CD8-positive, alpha-beta memory T cell (primary cell): ENCODE measurements around the gene SLC22A7. TPM values are rescaled to one million over a fixed set of nuclear protein-coding genes. Genes with fewer than 3 reads are reported as not detected.

Source experiments
- CTCF ChIA-PET: fragments of 350-600 bp; sonication (Branson Sonifier 250); formaldehyde crosslinking; loops from one replicate; lab custom pipeline; 2021; ENCODE audit warnings: antibody characterized with exemption; lab: Charles Lee
- POLR2A ChIA-PET: fragments of 350-600 bp; sonication (Branson Sonifier 250); formaldehyde crosslinking; loops from one replicate; lab custom pipeline; 2021; ENCODE audit warnings: antibody characterized with exemption; lab: Charles Lee
- DNase-seq, 5 donors: peaks; one replicate each; pipeline versions ENCODE4 v3.0.0 to v3.0.0-alpha.2; 2020 to 2022; ENCODE audit warnings: mixed read lengths in 1 of 5
- H3K27ac ChIP-seq: one replicate; pipeline ENCODE4 v1.7.0; 2013; ENCODE audit warnings: low read depth, mild to moderate bottlenecking, low read length, moderate library complexity
- H3K27me3 ChIP-seq: 2 replicates; pipeline ENCODE4 v1.7.0; 2013; ENCODE audit warnings: low read length, mild to moderate bottlenecking; ENCODE audit not compliant: insufficient read depth, poor library complexity, severe bottlenecking
- H3K36me3 ChIP-seq: 2 replicates; pipeline ENCODE4 v1.7.0; 2013; ENCODE audit warnings: mild to moderate bottlenecking, low read length, moderate library complexity; ENCODE audit not compliant: insufficient read depth
- H3K4me1 ChIP-seq: 2 replicates; pipeline ENCODE4 v1.7.0; 2013; ENCODE audit warnings: mild to moderate bottlenecking, low read length, moderate library complexity; ENCODE audit not compliant: insufficient read depth
- H3K4me3 ChIP-seq: 2 replicates; pipeline ENCODE4 v1.7.0; 2013; ENCODE audit warnings: mild to moderate bottlenecking, low read length
- H3K9me3 ChIP-seq: 2 replicates; pipeline ENCODE4 v1.7.0; 2013; ENCODE audit warnings: mild to moderate bottlenecking, low read length
- H3K27ac Mint-ChIP-seq, 8 donors: one replicate each; pipeline ENCODE4 v1.8.0; 2020 to 2021; ENCODE audit warnings: mixed read lengths in 8 of 8, mild to moderate bottlenecking in 6 of 8, inconsistent platforms in 3 of 8, moderate library complexity in 3 of 8
- H3K27me3 Mint-ChIP-seq, 2 donors: one replicate each; pipeline ENCODE4 v1.8.0; 2020 to 2021; ENCODE audit warnings: mixed read lengths in 2 of 2, mild to moderate bottlenecking in 1 of 2, moderate library complexity in 1 of 2
- H3K36me3 Mint-ChIP-seq, 3 donors: one replicate each; pipeline ENCODE4 v1.8.0; 2020 to 2021; ENCODE audit warnings: mixed read lengths in 3 of 3, inconsistent platforms in 1 of 3, mild to moderate bottlenecking in 1 of 3
- H3K4me1 Mint-ChIP-seq, 3 donors: one replicate each; pipeline ENCODE4 v1.8.0; 2020 to 2021; ENCODE audit warnings: mixed read lengths in 3 of 3, inconsistent platforms in 1 of 3, mild to moderate bottlenecking in 1 of 3
- H3K4me3 Mint-ChIP-seq, 7 donors: one replicate each; pipeline ENCODE4 v1.8.0; 2020 to 2021; ENCODE audit warnings: mixed read lengths in 7 of 7, mild to moderate bottlenecking in 6 of 7, moderate library complexity in 4 of 7, inconsistent platforms in 2 of 7
- H3K9me3 Mint-ChIP-seq, 5 donors: one replicate each; pipeline ENCODE4 v1.8.0; 2020 to 2022; ENCODE audit warnings: mixed read lengths in 5 of 5, mild to moderate bottlenecking in 3 of 5, moderate library complexity in 2 of 5, inconsistent platforms in 1 of 5
- polyA plus RNA-seq: library from polyadenylated mRNA; unstranded; fragments of 300-500 nt; fragmentation: Illumina TruSeq; gene quantifications from one replicate; pipeline ENCODE4 v1.2.3, GENCODE V29; 2021
- total RNA-seq, 2 experiments: library from RNA; stranded (reverse); gene quantifications; one replicate each; pipeline ENCODE4 v1.2.3, GENCODE V29; 2021

SLC22A7 gene
- total and polyA plus RNA-seq, 3 experiments from 2014 or later = not detected

DNA sequence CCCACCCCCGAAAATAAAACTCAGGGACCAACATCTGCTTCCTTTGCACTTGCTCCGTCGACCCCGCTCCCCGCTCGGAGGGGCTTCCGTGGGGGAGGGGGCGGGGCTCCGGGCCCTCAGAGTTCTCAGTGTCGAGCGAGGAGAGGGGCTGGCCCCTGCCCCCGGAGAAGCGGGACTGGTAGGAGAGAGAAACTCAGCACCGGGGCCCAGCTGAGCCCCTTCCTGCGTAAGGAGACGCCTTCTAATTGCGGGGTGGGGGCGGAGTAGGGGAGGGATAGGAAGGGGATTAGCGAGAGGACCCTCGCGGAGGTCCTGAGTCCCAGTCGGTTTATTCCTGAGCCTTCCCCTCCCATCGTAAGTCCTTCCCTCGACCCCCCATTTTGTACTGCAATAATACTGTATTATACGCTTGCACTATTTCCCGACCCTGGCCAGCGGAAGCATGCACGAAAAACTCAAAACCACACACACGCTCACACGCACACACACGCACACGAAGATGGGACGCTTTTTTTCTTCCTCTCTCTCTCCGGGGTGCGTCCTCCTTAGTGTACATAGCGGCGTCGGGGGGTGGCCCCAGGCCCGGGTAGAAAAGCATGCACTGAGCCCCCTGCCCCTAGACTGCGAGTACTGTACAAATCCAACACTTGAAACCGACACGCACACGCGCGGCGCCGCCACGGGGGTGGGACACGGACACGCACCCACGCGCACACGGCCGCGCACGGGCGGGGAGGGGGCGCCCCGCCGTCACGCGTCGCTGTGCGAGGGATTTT is 22.1 kb upstream of the SLC22A7 start:
- POLR2A ChIA-PET = interaction anchor here (0.6 to 1.3 kb wide), 3 partner anchors 11 to 119 kb away, joined by 3 to 5 read pairs (median 3); no protein-coding TSS in a partner anchor
- Histone ChIP-seq H3K36me3 (no peaks in the 10 kb centered on the region), H3K27me3 (peaks cover 18% of the 10 kb centered on the region), H3K4me3 (peak overlapping the region; percentile 66), H3K27ac (no peak overlapping the region), H3K9me3 (no peaks in the 10 kb centered on the region), H3K4me1 (peaks cover 11% of the 10 kb centered on the region)
- CTCF ChIA-PET = interaction anchor here (1.1 kb wide), 1 partner anchor 122 kb away, joined by 3 read pairs; no protein-coding TSS in a partner anchor
- Mint-ChIP-seq H3K4me1 (peaks cover 6 to 19% (median 7%) of the 10 kb centered on the region in 3 donors), H3K4me3 (peak overlapping the region; percentile 64 to 85 (median 80)), H3K9me3 (no peaks in the 10 kb centered on the region), H3K27ac (peak overlapping the region in 7 of 8 donors; percentile 9 to 66 (median 18)), H3K36me3 (no peaks in the 10 kb centered on the region), H3K27me3 (peaks cover 15 to 47% of the 10 kb centered on the region in 2 donors)
- peak in 3 of 5 donors; percentile 41 to 63 (median 59) for DNase-seq

DNA sequence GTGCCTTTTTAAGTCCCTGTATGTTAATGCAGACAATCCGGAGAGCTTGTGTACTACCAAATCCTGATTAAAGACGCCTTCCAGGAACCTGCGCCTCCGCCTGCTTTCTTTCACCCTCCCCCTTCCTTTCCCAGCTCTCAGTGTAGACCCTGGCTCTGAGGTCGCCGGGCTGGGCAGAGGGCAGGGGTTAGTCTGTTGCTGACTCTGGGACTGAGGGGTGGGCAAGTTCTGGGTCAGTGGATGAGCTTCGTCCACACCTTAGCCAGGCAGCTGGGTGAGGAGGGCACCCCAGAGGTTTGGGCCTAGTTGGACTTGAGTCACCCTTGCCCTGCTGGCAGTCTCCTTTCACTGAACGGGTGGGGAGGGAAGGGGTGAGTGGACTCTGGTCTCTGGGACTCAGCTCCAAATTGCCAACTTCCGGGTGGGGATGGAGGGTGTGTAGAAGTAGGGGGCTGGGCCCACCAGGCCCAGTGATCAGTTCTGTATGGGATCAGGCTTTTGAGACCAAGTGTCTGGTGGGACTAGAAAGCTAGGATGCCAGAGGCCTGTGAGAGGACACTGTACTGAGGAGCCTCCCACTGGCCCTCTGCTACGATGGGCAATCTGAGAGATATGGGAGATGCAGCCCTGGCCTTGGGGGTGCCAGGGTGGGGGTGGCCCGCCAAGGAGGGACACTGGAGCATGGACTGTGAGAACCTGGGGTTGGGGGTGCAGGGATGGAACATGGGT is 21.3 kb upstream of the SLC22A7 start:
- H3K4me3 Mint-ChIP-seq = peak overlapping the region in 6 of 7 donors; percentile 15 to 76 (median 50)
- peaks cover 6 to 19% (median 7%) of the 10 kb centered on the region in 3 donors for H3K4me1 Mint-ChIP-seq

DNA sequence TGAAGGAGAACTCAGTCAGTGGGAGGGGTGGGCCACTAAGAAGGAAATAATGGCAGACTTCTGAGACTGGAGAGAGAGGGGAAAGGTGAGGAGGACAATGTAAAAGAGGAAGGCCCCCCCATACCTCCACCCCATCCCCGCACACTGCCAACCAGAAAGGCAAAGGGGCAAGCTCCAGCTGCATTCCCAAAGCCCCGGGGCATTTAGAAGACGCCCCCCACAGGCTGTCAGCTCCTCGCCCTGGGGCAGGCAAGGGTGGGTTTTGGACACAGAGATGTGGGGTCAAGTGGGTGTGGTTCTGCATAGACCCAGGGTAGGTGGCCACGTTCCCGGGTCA is 20.8 kb upstream of the SLC22A7 start:
- H3K36me3 Mint-ChIP-seq = peaks cover 0 to 2% (median 0%) of the 10 kb centered on the region in 3 donors
- no peak overlapping the region for H3K27ac Mint-ChIP-seq
- H3K9me3 Mint-ChIP-seq = no peaks in the 10 kb centered on the region
- Histone ChIP-seq H3K27me3 (peaks cover 18% of the 10 kb centered on the region), H3K36me3 (no peaks in the 10 kb centered on the region), H3K4me3 (no peak overlapping the region), H3K27ac (no peak overlapping the region), H3K4me1 (peaks cover 11% of the 10 kb centered on the region), H3K9me3 (no peaks in the 10 kb centered on the region)
- ChIA-PET POLR2A (no interaction called here), CTCF (no interaction called here)
- peak overlapping the region in 2 of 7 donors; percentile 49 to 76 for H3K4me3 Mint-ChIP-seq
- no peak for DNase-seq
- H3K4me1 Mint-ChIP-seq = peaks cover 6 to 19% (median 8%) of the 10 kb centered on the region in 3 donors
- peaks cover 15 to 55% of the 10 kb centered on the region in 2 donors for H3K27me3 Mint-ChIP-seq

More for the DNA sequence above, 21.3 kb upstream of the SLC22A7 start:
- peak overlapping the region; percentile 66 for H3K4me3 ChIP-seq
- H3K27me3 Mint-ChIP-seq = peaks cover 15 to 53% of the 10 kb centered on the region in 2 donors
- no peaks in the 10 kb centered on the region for H3K9me3 Mint-ChIP-seq
- peaks cover 11% of the 10 kb centered on the region for H3K4me1 ChIP-seq
- H3K36me3 Mint-ChIP-seq = peaks cover 0 to 2% (median 0%) of the 10 kb centered on the region in 3 donors
- CTCF ChIA-PET = no interaction called here
- no peaks in the 10 kb centered on the region for H3K9me3 ChIP-seq
- peak overlapping the region in 3 of 8 donors; percentile 17 to 77 (median 40) for H3K27ac Mint-ChIP-seq
- DNase-seq = no peak
- peaks cover 18% of the 10 kb centered on the region for H3K27me3 ChIP-seq
- H3K27ac ChIP-seq = no peak overlapping the region
- no peaks in the 10 kb centered on the region for H3K36me3 ChIP-seq
- POLR2A ChIA-PET = interaction anchor here (1.3 kb wide), 1 partner anchor 10 kb away, joined by 3 read pairs; no protein-coding TSS in a partner anchor

DNA sequence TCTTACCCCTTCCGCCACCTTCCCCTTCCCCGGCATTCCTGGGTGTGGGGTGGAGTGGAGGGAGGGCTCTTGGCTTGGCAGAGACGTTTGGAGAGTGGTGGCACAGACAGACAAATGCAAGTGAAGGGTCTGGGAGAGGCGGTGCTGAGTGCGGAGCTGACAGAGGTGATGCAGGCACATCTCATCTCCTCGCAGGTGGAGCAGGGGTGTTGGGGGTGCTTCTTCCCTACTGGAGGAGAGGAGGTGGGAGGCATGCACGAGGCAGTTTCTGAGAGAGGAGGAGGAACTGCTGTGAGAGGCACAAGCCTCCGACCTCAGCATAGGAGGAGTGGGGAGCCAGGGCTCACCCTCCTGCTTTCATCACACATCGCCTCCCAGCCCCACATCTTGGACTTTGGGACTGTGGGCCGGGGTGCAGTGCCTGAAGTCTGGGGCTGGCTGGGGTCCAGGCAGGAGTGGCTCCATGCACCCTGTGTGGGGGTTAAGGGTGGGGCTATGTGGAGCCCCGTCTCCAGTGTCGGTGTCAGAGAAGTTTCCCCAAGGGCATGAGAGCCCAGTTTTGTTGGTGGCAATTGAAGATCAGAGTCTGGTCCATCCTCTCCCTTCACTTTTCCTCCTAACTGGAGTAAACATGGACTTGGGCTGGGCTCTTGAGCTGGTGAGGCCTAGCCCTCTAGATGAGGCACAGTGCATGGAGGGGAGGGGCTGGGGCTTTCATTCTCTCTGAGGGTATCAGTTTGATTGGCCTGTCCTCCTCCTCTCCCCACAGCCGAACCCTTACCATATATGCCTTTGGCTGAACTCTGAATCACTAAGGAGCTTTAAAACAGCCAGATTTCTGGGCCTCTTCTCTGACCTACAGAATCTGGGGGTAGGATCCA is 20.2 kb upstream of the SLC22A7 start:
- DNase-seq = no peak
- Histone ChIP-seq H3K4me3 (no peak overlapping the region), H3K36me3 (no peaks in the 10 kb centered on the region), H3K9me3 (no peaks in the 10 kb centered on the region), H3K27me3 (peaks cover 18% of the 10 kb centered on the region), H3K27ac (no peak overlapping the region), H3K4me1 (peaks cover 11% of the 10 kb centered on the region)
- Mint-ChIP-seq H3K9me3 (no peaks in the 10 kb centered on the region), H3K27me3 (peaks cover 15 to 57% of the 10 kb centered on the region in 2 donors), H3K4me3 (peak overlapping the region in 2 of 7 donors; percentile 20 to 56), H3K36me3 (peaks cover 0 to 2% (median 0%) of the 10 kb centered on the region in 3 donors), H3K4me1 (peaks cover 6 to 19% (median 8%) of the 10 kb centered on the region in 3 donors), H3K27ac (peak overlapping the region in 2 of 8 donors; percentile 22 to 36)
- CTCF ChIA-PET = no interaction called here
- POLR2A ChIA-PET = no interaction called here

DNA sequence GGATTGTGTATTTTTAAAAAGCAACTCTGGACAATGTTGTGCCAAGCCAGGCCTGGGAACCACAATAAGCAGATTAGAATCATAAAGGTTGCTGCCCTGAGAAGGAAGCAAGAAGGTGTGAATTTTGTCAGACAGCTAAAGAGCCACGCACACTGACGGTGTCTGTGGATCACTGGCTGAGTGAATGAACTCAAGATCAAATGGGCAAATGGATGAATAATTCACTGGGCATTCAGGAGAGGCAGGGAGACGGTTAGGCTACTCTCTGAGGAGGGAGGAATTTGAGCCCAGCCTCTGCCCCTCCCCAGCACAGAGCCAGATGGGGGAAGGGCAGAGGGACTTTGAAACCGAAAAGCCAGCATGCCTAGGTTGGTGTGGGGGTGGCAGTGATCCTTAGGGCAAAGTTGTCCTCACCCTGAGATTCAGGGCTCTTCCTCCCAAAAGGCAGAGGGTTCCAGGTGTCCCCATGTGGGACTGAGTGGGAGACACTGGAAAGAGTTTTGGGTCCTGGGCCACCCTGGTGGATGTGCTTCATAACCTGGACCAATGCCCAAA is 19.5 kb upstream of the SLC22A7 start:
- peaks cover 15 to 57% of the 10 kb centered on the region in 2 donors for H3K27me3 Mint-ChIP-seq
- Histone ChIP-seq H3K27me3 (peaks cover 18% of the 10 kb centered on the region), H3K27ac (no peak overlapping the region), H3K4me3 (no peak overlapping the region), H3K4me1 (peaks cover 11% of the 10 kb centered on the region), H3K36me3 (no peaks in the 10 kb centered on the region), H3K9me3 (no peaks in the 10 kb centered on the region)
- CTCF ChIA-PET = no interaction called here
- no peaks in the 10 kb centered on the region for H3K9me3 Mint-ChIP-seq
- H3K4me1 Mint-ChIP-seq = peaks cover 6 to 19% (median 8%) of the 10 kb centered on the region in 3 donors
- no peak for DNase-seq
- peak overlapping the region in 3 of 8 donors; percentile 55 to 87 (median 82) for H3K27ac Mint-ChIP-seq
- no peak overlapping the region for H3K4me3 Mint-ChIP-seq
- peaks cover 0 to 2% (median 0%) of the 10 kb centered on the region in 3 donors for H3K36me3 Mint-ChIP-seq
- POLR2A ChIA-PET = no interaction called here

DNA sequence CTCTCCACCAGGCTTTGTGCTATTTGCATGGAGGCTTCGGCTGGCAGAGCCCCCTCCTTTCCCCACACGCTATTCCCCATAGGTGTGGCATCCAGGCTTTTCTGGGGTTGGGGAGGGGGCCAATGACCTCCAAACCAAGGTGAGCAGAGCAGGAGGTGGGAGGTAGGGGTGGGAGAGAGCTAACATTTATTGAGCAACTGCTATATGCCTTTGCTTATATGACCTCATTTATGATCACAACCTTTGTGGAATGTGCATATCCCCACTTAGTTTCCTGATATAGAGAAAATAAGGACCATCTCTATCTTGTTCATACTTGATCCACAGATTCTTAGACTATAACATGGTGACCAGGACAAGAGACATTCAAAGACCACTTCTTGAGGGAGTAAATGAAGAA is 17.8 kb upstream of the SLC22A7 start:
- CTCF ChIA-PET = no interaction called here
- H3K9me3 Mint-ChIP-seq = no peaks in the 10 kb centered on the region
- Histone ChIP-seq H3K36me3 (no peaks in the 10 kb centered on the region), H3K4me1 (peaks cover 11% of the 10 kb centered on the region), H3K4me3 (no peak overlapping the region), H3K9me3 (no peaks in the 10 kb centered on the region), H3K27ac (no peak overlapping the region), H3K27me3 (peaks cover 12% of the 10 kb centered on the region)
- peaks cover 0 to 2% (median 0%) of the 10 kb centered on the region in 3 donors for H3K36me3 Mint-ChIP-seq
- H3K27me3 Mint-ChIP-seq = peaks cover 11 to 47% of the 10 kb centered on the region in 2 donors
- no peak for DNase-seq
- H3K4me3 Mint-ChIP-seq = no peak overlapping the region
- peak overlapping the region in 1 of 8 donors; percentile 44 for H3K27ac Mint-ChIP-seq
- POLR2A ChIA-PET = no interaction called here
- peaks cover 6 to 12% (median 7%) of the 10 kb centered on the region in 3 donors for H3K4me1 Mint-ChIP-seq

DNA sequence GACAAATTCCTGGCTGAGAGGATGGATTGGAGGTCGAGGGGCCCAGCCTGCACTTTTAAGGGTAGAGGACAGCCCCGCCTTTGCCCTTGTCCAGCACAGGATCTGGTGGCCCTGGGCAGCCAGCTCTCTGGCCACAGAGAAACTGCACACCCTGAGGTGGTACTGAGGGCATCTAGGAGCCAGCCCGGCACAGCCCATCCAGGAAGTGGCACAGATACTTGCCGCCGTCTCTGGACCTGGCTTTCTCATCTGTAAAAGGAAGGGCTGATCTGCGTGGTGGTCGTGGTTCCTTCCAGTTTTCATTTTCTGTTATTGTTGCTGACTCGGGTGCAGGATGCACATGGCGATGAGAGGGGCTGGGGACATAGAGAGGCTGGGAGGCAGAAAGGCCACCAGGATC is 16.0 kb upstream of the SLC22A7 start:
- Histone ChIP-seq H3K4me3 (no peak overlapping the region), H3K36me3 (no peaks in the 10 kb centered on the region), H3K27ac (no peak overlapping the region), H3K9me3 (no peaks in the 10 kb centered on the region), H3K27me3 (peaks cover 3% of the 10 kb centered on the region), H3K4me1 (no peaks in the 10 kb centered on the region)
- DNase-seq = no peak
- Mint-ChIP-seq H3K27ac (peak overlapping the region in 1 of 8 donors; percentile 38), H3K27me3 (peaks cover 7 to 53% of the 10 kb centered on the region in 2 donors), H3K36me3 (peaks cover 0 to 2% (median 0%) of the 10 kb centered on the region in 3 donors), H3K4me3 (no peak overlapping the region), H3K9me3 (no peaks in the 10 kb centered on the region), H3K4me1 (peaks cover 0 to 3% (median 0%) of the 10 kb centered on the region in 3 donors)
- ChIA-PET CTCF (interaction anchor here (1.8 kb wide), 1 partner anchor 14 kb away, joined by 5 read pairs; no protein-coding TSS in a partner anchor), POLR2A (no interaction called here)
